Measurements from ENCODE around the gene TRIM62.

Gene TRIM62

GRCh38 chr1:33180226-33180910 is 1.5 kb downstream of the TRIM62 start:
- DNase-seq: no peak

- no peak for DNase-seq
Observed at GRCh38 chr1:33178836-33179439, 2.9 kb downstream of the TRIM62 start.

GRCh38 chr1:33177996-33178540 is 3.8 kb downstream of the TRIM62 start:
- DNase-seq: no peak

GRCh38 chr1:33176887-33177286 is 5.0 kb downstream of the TRIM62 start:
- no peak for DNase-seq

- peak in 1 of 3 experiments; percentile 6 for DNase-seq
Observed at GRCh38 chr1:33176362-33176850, 5.4 kb downstream of the TRIM62 start.

- DNase-seq: no peak
Observed at GRCh38 chr1:33175865-33176264, 6.0 kb downstream of the TRIM62 start.

GRCh38 chr1:33173091-33173490 is 8.8 kb downstream of the TRIM62 start:
- DNase-seq: no peak

GRCh38 chr1:33171977-33172813 is 9.6 kb downstream of the TRIM62 start:
- DNase-seq: peak in 1 of 3 experiments; percentile 8

GRCh38 chr1:33170351-33171274 is 11.2 kb downstream of the TRIM62 start:
- no peak for DNase-seq

- peak; percentile 59 to 87 (median 65) for DNase-seq
Observed at GRCh38 chr1:33169290-33170055, 12.4 kb downstream of the TRIM62 start.

- no peak for DNase-seq
Observed at GRCh38 chr1:33168556-33169289, 13.1 kb downstream of the TRIM62 start.

- no peak for DNase-seq
Observed at GRCh38 chr1:33167650-33168447, 14.0 kb downstream of the TRIM62 start.

- DNase-seq: no peak
Observed at GRCh38 chr1:33165809-33166208, 16.0 kb downstream of the TRIM62 start.

GRCh38 chr1:33165209-33165608 is 16.6 kb downstream of the TRIM62 start:
- no peak for DNase-seq

- DNase-seq: no peak
Observed at GRCh38 chr1:33163621-33164519, 18.0 kb downstream of the TRIM62 start.

GRCh38 chr1:33162141-33162540 is 19.7 kb downstream of the TRIM62 start:
- peak in 1 of 3 experiments; percentile 15 for DNase-seq

GRCh38 chr1:33161061-33161681 is 20.7 kb downstream of the TRIM62 start:
- DNase-seq: peak in 2 of 3 experiments; percentile 91 to 96

GRCh38 chr1:33159577-33159976 is 22.3 kb downstream of the TRIM62 start:
- DNase-seq: no peak

Measured in NCI-H1417 (cell line).